HG02943 (cell line): ENCODE data around the gene MS4A1.
"Not testable (repeated sequence)": the region's sequence is repeated elsewhere in the genome, so short reads cannot be mapped to it uniquely, and the experiment has no call there.

Experiments
- ATAC-seq: cut with Tn5 transposase; IDR thresholded peaks from one replicate; pipeline ENCODE4 v1.9.1; 2021; ENCODE audit warnings: mild to moderate bottlenecking, low read depth, moderate library complexity; ENCODE audit not compliant: unreplicated experiment

MS4A1 gene

GRCh38 chr11:60455531-60456042, at the start of gene MS4A1:
MS4A1 (plus strand) TSS chr11:60455847; CDS start chr11:60462375, 6,528 bp downstream.
- peak; percentile 88 for ATAC-seq

- no peak for ATAC-seq
Observed at GRCh38 chr11:60420015-60420414, 35.6 kb upstream of the MS4A1 start.

- ATAC-seq: no peak
Observed at GRCh38 chr11:60422609-60423008, 33.0 kb upstream of the MS4A1 start.

- no peak for ATAC-seq
Observed at GRCh38 chr11:60428517-60428916, 27.1 kb upstream of the MS4A1 start.

- no peak for ATAC-seq
Observed at GRCh38 chr11:60429272-60429671, 26.4 kb upstream of the MS4A1 start, which contains the start of gene MS4A5. MS4A5 (plus strand) TSS chr11:60429572; CDS start chr11:60429675, 103 bp downstream.

- ATAC-seq: no peak
Observed at GRCh38 chr11:60431251-60431650, 24.4 kb upstream of the MS4A1 start.

GRCh38 chr11:60433401-60433800, 22.2 kb upstream of the MS4A1 start:
- no peak for ATAC-seq

GRCh38 chr11:60447070-60447469, 8.6 kb upstream of the MS4A1 start:
- ATAC-seq: no peak

- no peak for ATAC-seq
Observed at GRCh38 chr11:60447846-60448245, 7.8 kb upstream of the MS4A1 start.

GRCh38 chr11:60451185-60451584, 4.5 kb upstream of the MS4A1 start:
- ATAC-seq: not testable (repeated sequence)

- ATAC-seq: no peak
Observed at GRCh38 chr11:60454212-60454611, 1.4 kb upstream of the MS4A1 start.

- ATAC-seq: peak; percentile 27
Observed at GRCh38 chr11:60457576-60457975, 1.9 kb downstream of the MS4A1 start.

GRCh38 chr11:60459345-60459744, 3.7 kb downstream of the MS4A1 start:
- no peak for ATAC-seq

- no peak for ATAC-seq
Observed at GRCh38 chr11:60468829-60469228, 13.2 kb downstream of the MS4A1 start.

GRCh38 chr11:60469723-60470122, 14.1 kb downstream of the MS4A1 start:
- no peak for ATAC-seq

- no peak for ATAC-seq
Observed at GRCh38 chr11:60477035-60477445, 21.4 kb downstream of the MS4A1 start.

- no peak for ATAC-seq
Observed at GRCh38 chr11:60482361-60482760, 26.7 kb downstream of the MS4A1 start.

- peak; percentile 99 for ATAC-seq
Observed at GRCh38 chr11:60485987-60486386, 30.3 kb downstream of the MS4A1 start.

GRCh38 chr11:60492488-60493009, 36.9 kb downstream of the MS4A1 start, which contains the start of gene MS4A12:
MS4A12 (plus strand) TSS chr11:60492778; CDS start chr11:60497319, 4,541 bp downstream.
- ATAC-seq: no peak

- ATAC-seq: no peak
Observed at GRCh38 chr11:60493454-60493853, 37.8 kb downstream of the MS4A1 start.

- no peak for ATAC-seq
Observed at GRCh38 chr11:60498399-60498798, 42.8 kb downstream of the MS4A1 start.

- no peak for ATAC-seq
Observed at GRCh38 chr11:60498853-60499252, 43.2 kb downstream of the MS4A1 start.
